SK-N-MC (cell line): Measurements from ENCODE around the gene KLKB1.

Experiments
- EZH2 ChIP-seq: fragments of 200-600 bp; sonication (generic); IDR thresholded peaks from one replicate; pipeline ENCODE4 v1.6.1; 2017; ENCODE audit warnings: antibody characterized with exemption
- FOXP2 ChIP-seq: optimal IDR thresholded peaks from 2 replicates; pipeline ENCODE3; 2011; ENCODE audit warnings: mild to moderate bottlenecking, moderate library complexity; ENCODE audit not compliant: insufficient read depth; ENCODE audit errors: extremely low read length, control extremely low read depth
- POLR2AphosphoS5 ChIP-seq: IDR thresholded peaks from 2 replicates; pipeline ENCODE4 v1.6.1; 2012; ENCODE audit warnings: mild to moderate bottlenecking, low read depth, low read length, borderline replicate concordance

GRCh38 chr4:186225848-186226247 lies 1.5 kb upstream of the KLKB1 start:
- TF ChIP-seq EZH2 (no peak), POLR2AphosphoS5 (no peak), FOXP2 (no peak)
